Rectal smooth muscle tissue (tissue), 1 donor: Measurements from ENCODE around the gene RIMS4.

Source experiments
- H3K27ac ChIP-seq: one replicate; pipeline ENCODE4 v1.7.0; 2013; ENCODE audit warnings: low read depth, low read length, inconsistent platforms
- H3K27me3 ChIP-seq: one replicate; pipeline ENCODE4 v1.7.0; 2013; ENCODE audit warnings: low read length; ENCODE audit not compliant: control insufficient read depth, insufficient read depth
- H3K36me3 ChIP-seq: one replicate; pipeline ENCODE4 v1.7.0; 2013; ENCODE audit warnings: low read length; ENCODE audit not compliant: control insufficient read depth, insufficient read depth
- H3K4me1 ChIP-seq: one replicate; pipeline ENCODE4 v1.7.0; 2013; ENCODE audit warnings: low read length; ENCODE audit not compliant: control insufficient read depth, insufficient read depth
- H3K4me3 ChIP-seq: one replicate; pipeline ENCODE4 v1.7.0; 2013; ENCODE audit warnings: low read length
- H3K9ac ChIP-seq: one replicate; pipeline ENCODE4 v1.7.0; 2013; ENCODE audit warnings: low read length

Gene RIMS4

GRCh38 chr20:44803383-44803941 lies 6.9 kb downstream of the RIMS4 start:
- no peaks in the 10 kb centered on the region for H3K36me3 ChIP-seq
- H3K4me3 ChIP-seq, result no peak overlapping the region
- peaks cover 7% of the 10 kb centered on the region for H3K27me3 ChIP-seq
- H3K9ac ChIP-seq, result no peak overlapping the region
- no peaks in the 10 kb centered on the region for H3K4me1 ChIP-seq
- H3K27ac ChIP-seq, result no peak overlapping the region

GRCh38 chr20:44802702-44803101 lies 7.6 kb downstream of the RIMS4 start:
- no peaks in the 10 kb centered on the region for H3K4me1 ChIP-seq
- H3K27me3 ChIP-seq, result peaks cover 7% of the 10 kb centered on the region
- H3K27ac ChIP-seq, result no peak overlapping the region

GRCh38 chr20:44800391-44801046 lies 9.8 kb downstream of the RIMS4 start:
- H3K4me3 ChIP-seq, result no peak overlapping the region
- no peaks in the 10 kb centered on the region for H3K36me3 ChIP-seq
- H3K4me1 ChIP-seq, result no peaks in the 10 kb centered on the region
- H3K27ac ChIP-seq, result no peak overlapping the region
- H3K27me3 ChIP-seq, result peaks cover 5% of the 10 kb centered on the region
- no peak overlapping the region for H3K9ac ChIP-seq

More at GRCh38 chr20:44802702-44803101, 7.6 kb downstream of the RIMS4 start:
- Histone ChIP-seq H3K4me3 (no peak overlapping the region), H3K9ac (no peak overlapping the region), H3K36me3 (no peaks in the 10 kb centered on the region)

- H3K36me3 ChIP-seq, result no peaks in the 10 kb centered on the region
- no peak overlapping the region for H3K4me3 ChIP-seq
- no peak overlapping the region for H3K27ac ChIP-seq
- no peaks in the 10 kb centered on the region for H3K4me1 ChIP-seq
- H3K27me3 ChIP-seq, result peaks cover 2% of the 10 kb centered on the region
- H3K9ac ChIP-seq, result no peak overlapping the region
Observed at GRCh38 chr20:44799691-44800090, 10.7 kb downstream of the RIMS4 start.

GRCh38 chr20:44796758-44797457 lies 13.4 kb downstream of the RIMS4 start:
- Histone ChIP-seq H3K9ac (no peak overlapping the region), H3K27ac (no peak overlapping the region), H3K36me3 (no peaks in the 10 kb centered on the region), H3K4me3 (no peak overlapping the region), H3K27me3 (no peaks in the 10 kb centered on the region), H3K4me1 (no peaks in the 10 kb centered on the region)

- Histone ChIP-seq H3K27me3 (no peaks in the 10 kb centered on the region), H3K9ac (no peak overlapping the region), H3K4me1 (no peaks in the 10 kb centered on the region), H3K36me3 (no peaks in the 10 kb centered on the region), H3K4me3 (no peak overlapping the region), H3K27ac (no peak overlapping the region)
Observed at GRCh38 chr20:44796311-44796710, 14.0 kb downstream of the RIMS4 start.

GRCh38 chr20:44795836-44796235 lies 14.5 kb downstream of the RIMS4 start:
- Histone ChIP-seq H3K27me3 (no peaks in the 10 kb centered on the region), H3K4me3 (no peak overlapping the region), H3K4me1 (no peaks in the 10 kb centered on the region), H3K27ac (no peak overlapping the region), H3K9ac (no peak overlapping the region), H3K36me3 (no peaks in the 10 kb centered on the region)

- H3K27me3 ChIP-seq, result no peaks in the 10 kb centered on the region
- H3K4me1 ChIP-seq, result no peaks in the 10 kb centered on the region
- no peaks in the 10 kb centered on the region for H3K36me3 ChIP-seq
- no peak overlapping the region for H3K4me3 ChIP-seq
- no peak overlapping the region for H3K27ac ChIP-seq
- H3K9ac ChIP-seq, result no peak overlapping the region
Observed at GRCh38 chr20:44792796-44793195, 17.6 kb downstream of the RIMS4 start.

GRCh38 chr20:44790638-44791393 lies 19.5 kb downstream of the RIMS4 start:
- Histone ChIP-seq H3K27ac (no peak overlapping the region), H3K9ac (no peak overlapping the region), H3K36me3 (no peaks in the 10 kb centered on the region), H3K27me3 (no peaks in the 10 kb centered on the region), H3K4me3 (no peak overlapping the region), H3K4me1 (no peaks in the 10 kb centered on the region)

GRCh38 chr20:44788706-44789456 lies 21.5 kb downstream of the RIMS4 start:
- H3K4me1 ChIP-seq, result no peaks in the 10 kb centered on the region
- no peaks in the 10 kb centered on the region for H3K27me3 ChIP-seq
- H3K4me3 ChIP-seq, result no peak overlapping the region
- H3K9ac ChIP-seq, result no peak overlapping the region
- no peaks in the 10 kb centered on the region for H3K36me3 ChIP-seq
- no peak overlapping the region for H3K27ac ChIP-seq

GRCh38 chr20:44787299-44787698 lies 23.0 kb downstream of the RIMS4 start:
- H3K27ac ChIP-seq, result no peak overlapping the region
- no peaks in the 10 kb centered on the region for H3K4me1 ChIP-seq
- no peaks in the 10 kb centered on the region for H3K36me3 ChIP-seq
- no peak overlapping the region for H3K4me3 ChIP-seq
- H3K27me3 ChIP-seq, result no peaks in the 10 kb centered on the region
- no peak overlapping the region for H3K9ac ChIP-seq

- Histone ChIP-seq H3K4me3 (no peak overlapping the region), H3K9ac (no peak overlapping the region), H3K36me3 (no peaks in the 10 kb centered on the region), H3K27ac (no peak overlapping the region), H3K27me3 (no peaks in the 10 kb centered on the region), H3K4me1 (no peaks in the 10 kb centered on the region)
Observed at GRCh38 chr20:44785768-44786167, 24.6 kb downstream of the RIMS4 start.
